Ishikawa (cell line): ENCODE measurements around the gene IL17REL.

Experiments
- CEBPB ChIP-seq: IDR thresholded peaks from 2 replicates; pipeline ENCODE4 v1.6.1; 2012
- EGR1 ChIP-seq: IDR thresholded peaks from 2 replicates; pipeline ENCODE4 v1.6.1; 2012
- YY1 ChIP-seq: IDR thresholded peaks from 2 replicates; pipeline ENCODE4 v1.6.1; 2012; ENCODE audit warnings: low read depth

DNA sequence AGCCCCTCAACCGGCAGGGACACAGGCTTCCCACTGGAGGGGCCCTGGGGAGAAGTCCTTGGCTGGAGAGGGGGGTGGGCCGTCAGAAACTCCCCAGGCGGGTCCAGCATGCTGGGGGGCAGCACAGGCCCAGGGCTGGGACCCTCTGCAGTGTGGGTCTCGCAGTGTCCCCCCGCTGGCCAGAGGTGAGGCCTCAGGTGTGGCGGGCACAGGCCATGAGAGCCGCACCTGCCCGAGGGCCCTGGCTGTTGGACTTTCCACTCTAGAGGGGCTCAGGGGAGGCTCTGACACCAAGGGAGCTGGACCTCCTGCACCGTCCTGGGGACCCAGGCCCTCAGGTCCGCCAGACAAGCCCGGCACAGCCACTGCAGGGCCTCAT, 62.7 kb downstream of the IL17REL start:
- TF ChIP-seq YY1 (no peak), EGR1 (no peak), CEBPB (no peak)
